Endothelial cell of umbilical vein (primary cell): Measurements from ENCODE around the gene CYP39A1.

Experiments used
- CTCF ChIP-seq, 2 donors: IDR thresholded peaks; 1 replicate in 1 of 2; 2 replicates in 1 of 2; pipeline ENCODE4 v1.5.1; 2011; ENCODE audit warnings: low read length in 2 of 2, mild to moderate bottlenecking in 2 of 2, moderate library complexity in 2 of 2, control low read depth in 1 of 2, inconsistent platforms in 1 of 2, low read depth in 1 of 2; ENCODE audit not compliant: insufficient read depth in 1 of 2; ENCODE audit errors: extremely low read depth in 1 of 2
- EZH2 ChIP-seq: IDR thresholded peaks from 2 replicates; pipeline ENCODE4 v1.6.1; 2012; ENCODE audit warnings: borderline replicate concordance, low read depth, mild to moderate bottlenecking, moderate library complexity, low read length, inconsistent platforms; ENCODE audit not compliant: severe bottlenecking
- FOS ChIP-seq: IDR thresholded peaks from 2 replicates; pipeline ENCODE4 v1.6.1; 2011; ENCODE audit warnings: mild to moderate bottlenecking, low read length, moderate library complexity, borderline replicate concordance; ENCODE audit not compliant: insufficient read depth
- POLR2A ChIP-seq: IDR thresholded peaks from 2 replicates; pipeline ENCODE4 v1.6.1; 2012; ENCODE audit warnings: low read depth, mild to moderate bottlenecking, control low read depth, low read length
- POLR2AphosphoS5 ChIP-seq: IDR thresholded peaks from 2 replicates; pipeline ENCODE4 v1.6.1; 2012; ENCODE audit warnings: low read depth, mild to moderate bottlenecking, control low read depth, low read length, moderate library complexity; ENCODE audit not compliant: insufficient read depth

GRCh38 chr6:46598215-46598614 is 54.4 kb downstream of the CYP39A1 start:
- TF ChIP-seq FOS (no peak), CTCF (IDR thresholded peaks at IDR 0.05; ENCODE audit: extremely low read depth in 1 of 2, insufficient read depth in 1 of 2, low read depth in 1 of 2, low read length in 2 of 2) (no peak), POLR2A (no peak), EZH2 (no peak), POLR2AphosphoS5 (no peak)
